Neural crest cell (in vitro differentiated cells): ENCODE results near the gene NELL1. TPM values are rescaled to one million over a fixed set of nuclear protein-coding genes. Genes with fewer than 3 reads are reported as not detected.

Experiments
- DNase-seq: peaks from one replicate; pipeline ENCODE4 v3.0.0; 2021; ENCODE audit warnings: low read depth, mixed read lengths, low spot score
- H3K27ac Mint-ChIP-seq: one replicate; pipeline ENCODE4 v1.8.0; 2021; ENCODE audit warnings: mild to moderate bottlenecking, mixed read lengths; ENCODE audit not compliant: unreplicated experiment
- H3K27me3 Mint-ChIP-seq: 2 replicates; pipeline ENCODE4 v1.8.0; 2021; ENCODE audit warnings: low read depth, mild to moderate bottlenecking, mixed read lengths
- H3K36me3 Mint-ChIP-seq: 2 replicates; pipeline ENCODE4 v1.8.0; 2021; ENCODE audit warnings: low read depth, mild to moderate bottlenecking, mixed read lengths
- H3K4me1 Mint-ChIP-seq: 2 replicates; pipeline ENCODE4 v1.8.0; 2021; ENCODE audit warnings: mixed read lengths
- H3K4me3 Mint-ChIP-seq: one replicate; pipeline ENCODE4 v1.8.0; 2021; ENCODE audit warnings: mild to moderate bottlenecking, mixed read lengths
- H3K9me3 Mint-ChIP-seq: 2 replicates; pipeline ENCODE4 v1.8.0; 2021; ENCODE audit warnings: mixed read lengths
- total RNA-seq: library from RNA; stranded (reverse); gene quantifications from 2 replicates; pipeline ENCODE4 v1.2.1, GENCODE V29; 2021
- TF ChIP-seq, protein P1 (sequence below): fragments of 200-600 bp; sonication (generic); conservative IDR thresholded peaks from 2 replicates; pipeline ENCODE4 v1.5.0; 2021; ENCODE audit warnings: antibody characterized with exemption, mild to moderate bottlenecking

Gene NELL1
- total RNA-seq, 1 donor from 2014 or later, result 0.51 TPM

DNA sequence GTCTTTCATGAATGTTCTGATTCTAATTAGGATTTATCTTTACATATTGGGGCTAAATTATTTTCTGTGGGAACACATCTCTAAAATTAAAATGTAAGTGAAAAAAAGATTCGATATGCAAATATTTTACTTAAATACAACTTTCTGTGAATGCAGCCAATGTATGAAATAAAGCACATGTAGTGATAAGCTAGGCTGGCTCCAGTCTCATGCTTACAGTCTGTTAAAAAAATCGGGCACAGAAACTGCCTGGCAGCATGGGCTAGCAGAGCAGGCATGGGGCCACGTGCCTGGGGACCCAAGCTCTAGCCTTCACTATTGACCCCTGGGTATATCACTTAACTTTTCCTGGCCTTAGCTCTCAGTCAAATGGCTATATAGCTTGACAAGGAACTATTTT is 46.5 kb downstream of the NELL1 start:
- H3K27ac Mint-ChIP-seq, result no peak overlapping the region
- H3K27me3 Mint-ChIP-seq, result peaks cover 4% of the 10 kb centered on the region
- TF ChIP-seq, protein P1, sequence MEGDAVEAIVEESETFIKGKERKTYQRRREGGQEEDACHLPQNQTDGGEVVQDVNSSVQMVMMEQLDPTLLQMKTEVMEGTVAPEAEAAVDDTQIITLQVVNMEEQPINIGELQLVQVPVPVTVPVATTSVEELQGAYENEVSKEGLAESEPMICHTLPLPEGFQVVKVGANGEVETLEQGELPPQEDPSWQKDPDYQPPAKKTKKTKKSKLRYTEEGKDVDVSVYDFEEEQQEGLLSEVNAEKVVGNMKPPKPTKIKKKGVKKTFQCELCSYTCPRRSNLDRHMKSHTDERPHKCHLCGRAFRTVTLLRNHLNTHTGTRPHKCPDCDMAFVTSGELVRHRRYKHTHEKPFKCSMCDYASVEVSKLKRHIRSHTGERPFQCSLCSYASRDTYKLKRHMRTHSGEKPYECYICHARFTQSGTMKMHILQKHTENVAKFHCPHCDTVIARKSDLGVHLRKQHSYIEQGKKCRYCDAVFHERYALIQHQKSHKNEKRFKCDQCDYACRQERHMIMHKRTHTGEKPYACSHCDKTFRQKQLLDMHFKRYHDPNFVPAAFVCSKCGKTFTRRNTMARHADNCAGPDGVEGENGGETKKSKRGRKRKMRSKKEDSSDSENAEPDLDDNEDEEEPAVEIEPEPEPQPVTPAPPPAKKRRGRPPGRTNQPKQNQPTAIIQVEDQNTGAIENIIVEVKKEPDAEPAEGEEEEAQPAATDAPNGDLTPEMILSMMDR, result no peak
- H3K9me3 Mint-ChIP-seq, result peaks cover 3% of the 10 kb centered on the region
- no peak for DNase-seq
- H3K4me1 Mint-ChIP-seq, result no peaks in the 10 kb centered on the region
- no peak overlapping the region for H3K4me3 Mint-ChIP-seq
- H3K36me3 Mint-ChIP-seq, result no peaks in the 10 kb centered on the region

DNA sequence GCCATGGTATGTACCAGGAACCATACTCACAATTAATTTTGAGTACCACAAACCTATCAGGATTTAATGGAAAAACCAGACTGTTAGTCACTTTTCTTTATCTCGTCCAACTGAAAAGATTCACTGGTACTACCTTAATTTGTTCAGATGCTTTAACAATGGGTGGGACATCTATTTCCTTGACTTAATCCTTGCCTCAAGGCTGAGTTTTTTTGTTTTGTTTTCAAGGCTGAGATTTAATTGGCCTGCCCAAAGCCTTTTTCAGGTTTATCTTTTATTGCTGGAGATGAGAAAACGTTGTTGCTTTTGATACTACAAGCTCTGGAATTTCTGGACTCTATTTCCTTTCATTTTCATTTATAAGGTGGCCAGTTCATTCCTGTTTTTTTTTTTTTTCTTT is 50.4 kb downstream of the NELL1 start:
- Mint-ChIP-seq H3K9me3 (no peaks in the 10 kb centered on the region), H3K36me3 (no peaks in the 10 kb centered on the region), H3K27ac (no peak overlapping the region), H3K4me1 (no peaks in the 10 kb centered on the region), H3K27me3 (peaks cover 4% of the 10 kb centered on the region), H3K4me3 (no peak overlapping the region)
- TF ChIP-seq, protein P1, result no peak
- no peak for DNase-seq

DNA sequence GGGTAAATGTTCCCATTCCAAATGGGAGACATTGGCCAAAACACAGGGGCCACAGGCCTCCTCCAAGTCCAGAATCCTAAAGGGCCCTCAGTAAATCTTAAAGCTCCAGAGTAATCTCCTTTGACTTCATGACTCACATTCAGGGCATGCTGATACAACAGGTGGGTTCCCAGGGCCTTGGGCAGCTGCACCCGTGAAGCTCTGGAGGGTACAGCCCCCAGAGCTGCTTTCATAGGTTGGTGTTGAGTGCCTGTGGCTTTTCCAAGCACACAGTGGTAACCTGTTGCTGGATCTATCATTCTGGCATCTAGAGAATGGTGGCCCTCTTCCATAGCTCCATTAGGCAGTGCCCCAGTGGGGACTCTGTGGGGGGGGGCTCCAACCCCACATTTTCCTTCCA is 54.0 kb downstream of the NELL1 start:
- no peak for DNase-seq
- Mint-ChIP-seq H3K9me3 (no peaks in the 10 kb centered on the region), H3K4me1 (no peaks in the 10 kb centered on the region), H3K27me3 (peaks cover 7% of the 10 kb centered on the region), H3K4me3 (no peak overlapping the region), H3K36me3 (no peaks in the 10 kb centered on the region), H3K27ac (no peak overlapping the region)
- TF ChIP-seq, protein P1, result no peak

DNA sequence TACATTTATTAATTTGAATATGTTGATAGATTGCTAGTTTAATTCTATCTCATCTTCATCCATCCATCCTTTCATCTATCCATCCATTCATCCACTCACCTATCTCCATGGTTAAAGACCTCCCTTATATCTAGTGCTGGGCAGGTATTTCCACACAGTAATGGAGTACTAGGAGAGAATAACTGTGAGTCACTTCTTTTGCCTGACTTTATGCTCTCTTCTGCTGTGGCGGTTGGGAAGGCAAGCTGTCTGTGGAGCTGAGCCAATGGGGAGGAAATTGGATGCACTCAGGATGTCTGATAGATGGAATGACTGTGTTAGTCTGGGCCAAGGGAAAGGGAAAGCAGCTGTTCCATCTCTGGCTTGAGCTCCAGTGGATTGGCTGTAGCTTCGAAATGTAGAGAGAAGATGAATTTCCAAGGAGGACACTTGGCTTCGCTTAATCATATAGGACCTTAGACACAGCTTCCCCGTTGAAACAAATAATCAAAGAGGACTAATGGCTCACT is 60.3 kb downstream of the NELL1 start:
- Mint-ChIP-seq H3K36me3 (no peaks in the 10 kb centered on the region), H3K27ac (no peak overlapping the region), H3K4me1 (no peaks in the 10 kb centered on the region), H3K4me3 (no peak overlapping the region), H3K9me3 (peaks cover 3% of the 10 kb centered on the region), H3K27me3 (peaks cover 14% of the 10 kb centered on the region)
- TF ChIP-seq, protein P1, result no peak
- DNase-seq, result no peak

DNA sequence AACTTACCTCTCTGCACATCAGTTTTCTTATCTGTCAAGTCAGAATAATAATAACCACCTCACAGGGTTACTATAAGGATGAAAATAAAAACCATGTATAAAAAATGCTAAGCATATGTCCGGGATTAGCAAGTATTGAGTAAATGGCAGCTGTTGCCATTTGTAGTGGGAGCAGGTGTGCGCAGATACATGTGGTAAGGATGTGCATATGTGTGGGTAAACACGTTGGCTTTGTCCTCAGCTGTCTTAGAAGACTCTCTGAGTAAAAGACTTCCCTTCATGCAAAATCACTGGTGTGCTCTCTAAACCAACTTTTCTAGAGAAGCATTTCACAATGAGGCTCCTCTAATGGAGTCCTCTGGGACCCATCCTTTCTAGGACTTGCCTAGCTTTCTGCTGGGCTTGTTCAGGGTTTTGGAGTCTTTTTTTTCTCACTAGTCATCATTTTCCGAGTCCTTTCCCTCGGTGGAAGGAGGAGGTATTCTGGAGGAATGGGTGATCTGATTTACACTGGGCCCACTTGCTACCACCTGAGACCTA is 62.4 kb downstream of the NELL1 start:
- Mint-ChIP-seq H3K27ac (no peak overlapping the region), H3K36me3 (no peaks in the 10 kb centered on the region), H3K27me3 (peaks cover 14% of the 10 kb centered on the region), H3K4me3 (no peak overlapping the region), H3K4me1 (no peaks in the 10 kb centered on the region), H3K9me3 (peaks cover 3% of the 10 kb centered on the region)
- TF ChIP-seq, protein P1, result no peak
- no peak for DNase-seq
